Panc1 (cell line): Measurements from ENCODE around the gene IDI2. TPM values are rescaled to one million over a fixed set of nuclear protein-coding genes. Genes with fewer than 3 reads are reported as not detected.

Experiments used
- ATAC-seq: fragments of 200-7000 bp; cut with Tn5 transposase; 2 replicates; pipeline ENCODE4 v1.9.1; 2020; ENCODE audit warnings: mild to moderate bottlenecking, moderate library complexity
- BruUV-seq: library from RNA; stranded (reverse); fragments of 400-500 nt; replicated peaks from 2 replicates; lab custom pipeline; 2021; lab: Mats Ljungman, UMichigan
- CTCF ChIA-PET: fragments of 300-600 bp; sonication (Branson Sonifier 250); formaldehyde crosslinking; loops from one replicate; lab custom pipeline; 2022; ENCODE audit warnings: antibody characterized with exemption; lab: Charles Lee
- POLR2A ChIA-PET: fragments of 300-600 bp; sonication (Branson Sonifier 250); formaldehyde crosslinking; loops from one replicate; lab custom pipeline; 2022; ENCODE audit warnings: antibody characterized with exemption; lab: Charles Lee
- DNase-seq: peaks from one replicate; pipeline ENCODE4 v3.0.0-alpha.2; 2010; ENCODE audit warnings: low read depth, low spot score
- H3K27ac ChIP-seq: 2 replicates; pipeline ENCODE4 v1.5.1; 2011; ENCODE audit warnings: mild to moderate bottlenecking, low read length, inconsistent platforms
- H3K27me3 ChIP-seq: fragments of 200-500 bp; sonication (Bioruptor generic); 2 replicates; pipeline ENCODE4 v1.6.0; 2014; ENCODE audit warnings: low read length, inconsistent platforms; ENCODE audit not compliant: control insufficient read depth, insufficient read depth
- H3K36me3 ChIP-seq: fragments of 200-500 bp; sonication (Bioruptor generic); 2 replicates; pipeline ENCODE4 v1.5.1; 2014; ENCODE audit warnings: inconsistent platforms, mild to moderate bottlenecking, low read length, moderate library complexity; ENCODE audit not compliant: control insufficient read depth, insufficient read depth
- H3K4me1 ChIP-seq: 2 replicates; pipeline ENCODE4 v1.5.1; 2011; ENCODE audit warnings: inconsistent platforms, mild to moderate bottlenecking, low read length, moderate library complexity; ENCODE audit not compliant: control insufficient read depth, insufficient read depth
- H3K4me3 ChIP-seq, 2 experiments: 2 replicates each; pipeline ENCODE4 v1.5.1; 2011 to 2012; ENCODE audit warnings: low read depth in 2 of 2, low read length in 2 of 2, mild to moderate bottlenecking in 2 of 2, inconsistent platforms in 1 of 2, moderate library complexity in 1 of 2
- H3K9me3 ChIP-seq: fragments of 200-500 bp; sonication (Bioruptor generic); 2 replicates; pipeline ENCODE4 v1.5.1; 2014; ENCODE audit warnings: low read depth, mild to moderate bottlenecking, inconsistent platforms, low read length, moderate library complexity; ENCODE audit not compliant: control insufficient read depth, insufficient read depth
- CTCF ChIP-seq: fragments of 450-650 bp; IDR thresholded peaks from 2 replicates; pipeline ENCODE4 v1.5.1; 2017; ENCODE audit warnings: mild to moderate bottlenecking
- POLR2AphosphoS5 ChIP-seq: IDR thresholded peaks from 2 replicates; pipeline ENCODE4 v1.6.1; 2012; ENCODE audit warnings: mild to moderate bottlenecking, low read depth, low read length, moderate library complexity
- SIN3A ChIP-seq: IDR thresholded peaks from 2 replicates; pipeline ENCODE4 v1.6.1; 2012; ENCODE audit warnings: low read depth, mild to moderate bottlenecking, low read length, moderate library complexity, borderline replicate concordance; ENCODE audit not compliant: insufficient read depth
- TCF7L2 ChIP-seq: IDR thresholded peaks from 2 replicates; pipeline ENCODE4 v1.6.1; 2011; ENCODE audit warnings: mild to moderate bottlenecking, low read depth, low read length, inconsistent platforms
- in situ Hi-C: cut with HindIII; loops from 2 replicates; pipeline ENCODE4 v1.10.0; 2016; ENCODE audit warnings: low sequenced_read_pairs, low pct_unique_long_range_greater_than_20kb
- intact Hi-C: fragments of 100-400 bp; cut with micrococcal nuclease; formaldehyde crosslinking; loops from one replicate; pipeline ENCODE4 v1.10.0; 2022; ENCODE audit not compliant: unreplicated experiment
- total RNA-seq: library from RNA; stranded (reverse); gene quantifications from one replicate; pipeline ENCODE4 v1.2.1, GENCODE V29; 2021; ENCODE audit not compliant: unreplicated experiment
- TF ChIP-seq, protein P1 (sequence below), 2 experiments: IDR thresholded peaks; 2 replicates each; pipeline ENCODE4 v1.6.1; 2011 to 2012; ENCODE audit warnings: low read depth in 2 of 2, control low read depth in 1 of 2, low read length in 1 of 2, mild to moderate bottlenecking in 1 of 2, moderate library complexity in 1 of 2; ENCODE audit not compliant: insufficient read depth in 1 of 2

The IDI2 gene
- total RNA-seq, 1 experiment from 2014 or later, result not detected

DNA sequence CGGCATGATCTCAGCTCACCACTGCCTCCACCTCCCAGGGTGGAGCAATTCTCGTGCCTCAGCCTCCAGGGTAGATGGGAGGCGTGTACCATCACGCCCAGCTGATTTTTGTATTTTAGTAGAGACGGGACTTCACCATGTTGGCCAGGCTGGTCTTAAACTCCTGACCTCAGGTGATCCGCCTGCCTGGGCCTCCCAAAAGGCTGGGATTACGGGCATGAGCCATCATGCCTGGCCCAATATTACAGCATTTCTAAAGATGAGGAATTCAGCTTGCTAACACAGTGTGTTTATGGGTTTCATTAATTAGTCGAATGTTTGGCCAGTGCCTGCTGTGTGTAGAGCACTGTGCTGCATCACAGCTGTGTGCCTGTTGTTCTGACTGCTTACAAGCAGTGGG is 34.2 kb upstream of the IDI2 start:
- DNase-seq, result no peak
- H3K4me1 ChIP-seq, result peaks cover 10% of the 10 kb centered on the region
- H3K4me3 ChIP-seq, result no peak overlapping the region
- ChIA-PET CTCF (no interaction called here), POLR2A (no interaction called here)
- TF ChIP-seq CTCF, result no peak
- TF ChIP-seq TCF7L2, result no peak
- TF ChIP-seq SIN3A, result no peak
- TF ChIP-seq, protein P1, sequence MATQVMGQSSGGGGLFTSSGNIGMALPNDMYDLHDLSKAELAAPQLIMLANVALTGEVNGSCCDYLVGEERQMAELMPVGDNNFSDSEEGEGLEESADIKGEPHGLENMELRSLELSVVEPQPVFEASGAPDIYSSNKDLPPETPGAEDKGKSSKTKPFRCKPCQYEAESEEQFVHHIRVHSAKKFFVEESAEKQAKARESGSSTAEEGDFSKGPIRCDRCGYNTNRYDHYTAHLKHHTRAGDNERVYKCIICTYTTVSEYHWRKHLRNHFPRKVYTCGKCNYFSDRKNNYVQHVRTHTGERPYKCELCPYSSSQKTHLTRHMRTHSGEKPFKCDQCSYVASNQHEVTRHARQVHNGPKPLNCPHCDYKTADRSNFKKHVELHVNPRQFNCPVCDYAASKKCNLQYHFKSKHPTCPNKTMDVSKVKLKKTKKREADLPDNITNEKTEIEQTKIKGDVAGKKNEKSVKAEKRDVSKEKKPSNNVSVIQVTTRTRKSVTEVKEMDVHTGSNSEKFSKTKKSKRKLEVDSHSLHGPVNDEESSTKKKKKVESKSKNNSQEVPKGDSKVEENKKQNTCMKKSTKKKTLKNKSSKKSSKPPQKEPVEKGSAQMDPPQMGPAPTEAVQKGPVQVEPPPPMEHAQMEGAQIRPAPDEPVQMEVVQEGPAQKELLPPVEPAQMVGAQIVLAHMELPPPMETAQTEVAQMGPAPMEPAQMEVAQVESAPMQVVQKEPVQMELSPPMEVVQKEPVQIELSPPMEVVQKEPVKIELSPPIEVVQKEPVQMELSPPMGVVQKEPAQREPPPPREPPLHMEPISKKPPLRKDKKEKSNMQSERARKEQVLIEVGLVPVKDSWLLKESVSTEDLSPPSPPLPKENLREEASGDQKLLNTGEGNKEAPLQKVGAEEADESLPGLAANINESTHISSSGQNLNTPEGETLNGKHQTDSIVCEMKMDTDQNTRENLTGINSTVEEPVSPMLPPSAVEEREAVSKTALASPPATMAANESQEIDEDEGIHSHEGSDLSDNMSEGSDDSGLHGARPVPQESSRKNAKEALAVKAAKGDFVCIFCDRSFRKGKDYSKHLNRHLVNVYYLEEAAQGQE (IDR thresholded peaks at IDR 0.05; ENCODE audit: insufficient read depth in 1 of 2, low read depth in 2 of 2, low read length in 1 of 2), result no peak
- TF ChIP-seq POLR2AphosphoS5, result no peak
- BruUV-seq, result no TSS peak
- intact Hi-C loops (no loop called here), in situ Hi-C loops (no loop called here)
- no peak for ATAC-seq
- no peaks in the 10 kb centered on the region for H3K27me3 ChIP-seq
- H3K36me3 ChIP-seq, result no peaks in the 10 kb centered on the region
- H3K9me3 ChIP-seq, result no peaks in the 10 kb centered on the region
- H3K27ac ChIP-seq, result no peak overlapping the region

- H3K27ac ChIP-seq, result peak overlapping the region; percentile 42
- DNase-seq (no peak), ATAC-seq (no peak)
- H3K27me3 ChIP-seq, result no peaks in the 10 kb centered on the region
- CTCF ChIA-PET, result interaction anchor here (0.7 kb wide), 1 partner anchor 17 kb away, joined by 4 read pairs; no protein-coding TSS in a partner anchor
- peaks cover 16% of the 10 kb centered on the region for H3K4me1 ChIP-seq
- no TSS peak for BruUV-seq
- intact Hi-C loops (no loop called here), in situ Hi-C loops (no loop called here)
- H3K9me3 ChIP-seq, result no peaks in the 10 kb centered on the region
- H3K36me3 ChIP-seq, result peaks cover 2% of the 10 kb centered on the region; the same call in 1 of the 2 replicates
- TF ChIP-seq TCF7L2 (no peak), SIN3A (no peak), POLR2AphosphoS5 (no peak), CTCF (no peak)
- TF ChIP-seq, protein P1 (IDR thresholded peaks at IDR 0.05; ENCODE audit: insufficient read depth in 1 of 2, low read depth in 2 of 2, low read length in 1 of 2), result no peak
- POLR2A ChIA-PET, result no interaction called here
- H3K4me3 ChIP-seq, result peak overlapping the region in 1 of 2 experiments; percentile 88; a peak in 2 of 4 replicates
Measured at GRCh38 chr10:1058017-1058416, 32.4 kb upstream of the IDI2 start.
